T-helper 2 cell (primary cell): ENCODE measurements around the gene GTSE1.
"Not testable (repeated sequence)": the region's sequence is repeated elsewhere in the genome, so short reads cannot be mapped to it uniquely, and the experiment has no call there.

Experiments used
- DNase-seq, 5 experiments: peaks; one replicate each; pipeline versions ENCODE4 v3.0.0 to v3.0.0-alpha.2; 2012 to 2022
- total RNA-seq, 2 donors: gene quantifications; one replicate each; lab custom pipeline; 2026; lab: John Stamatoyannopoulos, UW

Gene GTSE1, protein sequence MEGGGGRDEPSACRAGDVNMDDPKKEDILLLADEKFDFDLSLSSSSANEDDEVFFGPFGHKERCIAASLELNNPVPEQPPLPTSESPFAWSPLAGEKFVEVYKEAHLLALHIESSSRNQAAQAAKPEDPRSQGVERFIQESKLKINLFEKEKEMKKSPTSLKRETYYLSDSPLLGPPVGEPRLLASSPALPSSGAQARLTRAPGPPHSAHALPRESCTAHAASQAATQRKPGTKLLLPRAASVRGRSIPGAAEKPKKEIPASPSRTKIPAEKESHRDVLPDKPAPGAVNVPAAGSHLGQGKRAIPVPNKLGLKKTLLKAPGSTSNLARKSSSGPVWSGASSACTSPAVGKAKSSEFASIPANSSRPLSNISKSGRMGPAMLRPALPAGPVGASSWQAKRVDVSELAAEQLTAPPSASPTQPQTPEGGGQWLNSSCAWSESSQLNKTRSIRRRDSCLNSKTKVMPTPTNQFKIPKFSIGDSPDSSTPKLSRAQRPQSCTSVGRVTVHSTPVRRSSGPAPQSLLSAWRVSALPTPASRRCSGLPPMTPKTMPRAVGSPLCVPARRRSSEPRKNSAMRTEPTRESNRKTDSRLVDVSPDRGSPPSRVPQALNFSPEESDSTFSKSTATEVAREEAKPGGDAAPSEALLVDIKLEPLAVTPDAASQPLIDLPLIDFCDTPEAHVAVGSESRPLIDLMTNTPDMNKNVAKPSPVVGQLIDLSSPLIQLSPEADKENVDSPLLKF
- 0.62 to 2.0 reads per million in 2 donors for total RNA-seq

DNA sequence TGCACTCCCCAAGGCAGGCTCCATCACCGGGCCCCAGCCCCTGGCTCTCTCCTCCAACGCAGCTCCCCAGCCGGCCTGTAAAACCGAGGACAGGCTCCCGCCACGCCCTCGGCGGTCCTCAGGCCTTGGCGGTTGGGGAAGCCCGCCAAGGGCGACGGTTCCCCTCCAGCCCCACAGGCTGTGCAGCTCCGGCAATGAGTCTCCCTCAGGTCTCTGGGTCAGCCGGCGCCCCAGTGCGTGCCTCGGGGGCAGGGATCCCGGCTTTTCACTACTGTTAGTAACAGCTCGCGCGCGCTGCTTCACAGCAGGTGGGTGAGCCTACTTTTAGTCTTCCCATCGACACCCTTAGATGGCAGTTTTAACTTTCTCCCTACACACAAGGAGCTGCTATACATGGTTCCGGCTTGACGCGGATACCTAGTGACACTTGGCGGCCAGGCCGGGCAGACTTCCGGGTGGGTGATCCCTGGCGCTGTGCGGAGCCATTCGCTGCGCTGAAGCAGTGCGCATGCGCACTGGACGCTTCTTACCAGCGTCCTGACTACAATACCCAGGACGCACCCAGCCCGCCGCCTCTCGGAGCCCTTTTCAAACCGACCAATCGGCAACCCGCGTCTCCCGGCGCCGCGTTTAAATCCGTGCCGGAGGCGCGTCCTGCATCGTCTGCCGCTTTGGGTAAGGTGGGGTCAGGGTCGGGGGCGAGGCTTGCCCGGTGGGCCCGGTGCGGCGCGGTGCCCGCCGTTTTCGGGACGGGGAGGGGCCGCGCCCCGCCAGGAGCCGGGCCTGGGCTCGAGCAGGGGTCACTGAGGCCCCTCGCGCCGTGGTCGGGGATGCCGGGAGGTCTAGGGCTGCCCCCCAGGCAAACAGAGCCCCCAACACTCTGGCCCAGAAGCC, at the start of gene GTSE1:
Gene GTSE1, plus strand, starts transcription at position 614 of the 894 bp plus-strand sequence. CDS start 531 bp downstream, outside the sequence.
- peak; percentile 94 to 99 (median 96) for DNase-seq

DNA sequence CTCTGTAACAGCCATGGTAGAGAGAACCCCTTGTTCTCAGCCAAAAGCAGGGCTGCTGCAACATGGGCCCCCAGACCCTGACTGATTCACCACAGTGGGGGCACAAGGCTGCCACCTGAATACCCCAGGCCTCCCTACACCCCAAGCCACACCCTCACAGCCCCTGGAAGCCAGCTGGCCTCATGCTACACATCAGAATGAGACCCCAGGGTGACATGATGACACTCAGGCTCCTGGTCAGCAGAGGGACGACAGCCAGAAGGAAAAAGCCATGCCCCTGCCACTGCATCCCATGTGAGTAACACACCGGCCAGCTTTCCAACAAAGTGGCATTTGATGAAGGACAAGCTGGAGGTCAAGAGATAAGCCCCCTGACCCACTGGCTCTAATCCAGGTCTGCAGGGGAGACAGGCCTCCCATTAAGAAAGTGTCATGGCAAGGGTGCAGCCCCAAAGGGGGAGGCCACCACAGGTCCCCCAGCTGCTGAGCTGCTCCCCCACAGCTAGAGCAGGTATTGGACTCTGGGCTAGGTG, 49.2 kb upstream of the GTSE1 start:
- no peak for DNase-seq

DNA sequence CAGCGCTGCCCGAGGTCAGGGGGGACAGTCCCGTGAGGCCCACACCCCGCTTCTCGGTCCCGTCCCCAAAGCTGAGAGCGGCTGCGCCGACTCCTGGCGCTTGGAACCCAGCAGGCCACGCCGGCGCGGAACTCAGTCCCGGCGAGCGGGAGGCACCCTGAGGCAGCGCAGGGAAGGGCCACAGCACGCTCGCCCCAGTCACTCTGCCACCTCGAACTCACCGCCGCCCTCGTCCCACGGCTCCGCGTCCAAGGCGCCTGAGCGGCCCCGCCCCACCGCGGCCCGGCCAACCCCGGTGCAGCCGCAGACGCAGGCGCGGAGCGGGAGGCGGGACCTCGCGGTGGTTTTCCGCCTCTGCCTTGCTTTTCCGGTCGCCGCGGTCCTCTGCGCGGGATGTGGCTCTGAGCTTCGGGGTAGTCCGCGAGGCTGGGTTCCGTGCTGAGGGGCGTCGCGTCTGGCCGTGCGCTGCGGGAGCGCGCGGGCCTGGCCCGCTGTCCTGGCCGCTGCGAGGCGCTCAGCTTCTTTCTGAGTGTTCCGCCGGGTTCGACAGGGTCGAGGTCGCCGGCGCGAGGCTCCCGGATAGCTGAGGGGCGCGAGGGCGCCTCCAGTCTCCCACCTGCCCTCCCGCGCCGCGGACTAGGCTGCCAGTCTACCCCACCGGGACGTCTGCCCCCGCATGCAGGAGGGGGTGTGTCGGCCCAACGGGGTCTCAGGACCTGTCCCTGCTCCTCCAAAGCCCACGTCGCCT, 46.5 kb upstream of the GTSE1 start, which contains the start of gene CDPF1:
Gene CDPF1, minus strand, starts transcription at position 259 of the 748 bp plus-strand sequence. CDS start 2,009 bp downstream, outside the sequence.
- DNase-seq, result peak; percentile 78 to 94 (median 87)

DNA sequence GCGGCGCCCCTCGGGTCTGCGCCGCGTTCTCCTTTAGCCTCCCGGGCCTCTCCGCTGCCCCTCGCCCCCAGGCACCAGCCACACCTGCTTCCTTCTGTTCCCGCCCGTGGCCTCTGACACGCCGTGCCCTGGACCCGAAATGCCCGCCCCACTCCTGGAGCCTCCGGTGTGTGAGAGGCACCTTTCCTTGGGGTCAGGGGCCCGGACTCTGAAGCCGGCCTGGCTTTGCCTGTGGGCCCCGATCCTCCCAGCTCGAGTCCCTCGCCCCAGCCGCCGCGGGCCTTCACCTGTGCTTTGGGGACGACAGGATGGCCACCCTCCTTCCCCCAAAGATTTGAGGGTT, 45.9 kb upstream of the GTSE1 start:
- DNase-seq, result peak in 1 of 5 experiments; percentile 22

DNA sequence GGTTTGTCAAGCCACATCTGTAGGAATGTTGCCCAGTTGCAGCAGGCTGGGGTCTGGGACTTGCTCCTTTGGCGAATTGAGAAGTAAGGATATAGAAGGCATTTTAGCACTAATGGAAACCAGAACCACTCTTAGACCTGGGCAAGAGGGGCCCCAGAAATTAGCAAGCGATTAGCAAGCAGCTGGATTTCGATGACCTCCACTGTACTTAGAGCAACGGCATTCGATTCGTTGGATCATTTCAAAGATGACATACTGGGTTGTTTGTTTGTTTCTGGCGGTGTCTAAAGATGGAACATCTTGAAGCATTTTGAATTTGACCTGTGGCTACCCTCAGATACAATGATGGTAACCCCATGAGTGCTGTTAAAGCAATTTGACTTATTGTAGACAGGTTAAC, 45.4 kb upstream of the GTSE1 start:
- peak in 1 of 5 experiments; percentile 38 for DNase-seq

DNA sequence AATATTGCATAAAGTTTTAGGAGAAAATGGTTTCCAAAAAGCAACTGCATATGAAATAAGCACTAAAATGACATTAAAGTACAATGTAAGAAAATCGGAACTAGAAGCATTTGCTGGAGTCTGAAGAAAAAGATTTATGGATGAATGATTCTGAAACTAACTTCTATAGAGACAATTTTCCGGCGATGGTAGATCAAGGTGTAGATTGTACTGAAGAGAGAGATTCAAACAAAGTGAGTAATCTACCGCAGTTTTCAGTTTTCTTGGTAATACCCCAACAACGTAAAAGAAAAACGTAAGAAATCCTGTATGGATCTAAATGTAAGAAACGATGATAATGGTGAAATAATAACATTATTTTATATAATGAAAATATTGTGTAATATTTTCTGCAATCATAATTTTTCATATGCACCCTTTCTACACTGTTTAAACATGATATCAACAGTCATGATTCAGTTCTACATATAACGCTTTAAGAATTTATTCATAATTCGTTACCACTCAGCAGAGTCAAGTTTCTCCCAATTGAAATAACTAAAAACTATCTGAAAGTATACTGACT, 44.8 kb upstream of the GTSE1 start:
- DNase-seq, result peak in 1 of 5 experiments; percentile 89

DNA sequence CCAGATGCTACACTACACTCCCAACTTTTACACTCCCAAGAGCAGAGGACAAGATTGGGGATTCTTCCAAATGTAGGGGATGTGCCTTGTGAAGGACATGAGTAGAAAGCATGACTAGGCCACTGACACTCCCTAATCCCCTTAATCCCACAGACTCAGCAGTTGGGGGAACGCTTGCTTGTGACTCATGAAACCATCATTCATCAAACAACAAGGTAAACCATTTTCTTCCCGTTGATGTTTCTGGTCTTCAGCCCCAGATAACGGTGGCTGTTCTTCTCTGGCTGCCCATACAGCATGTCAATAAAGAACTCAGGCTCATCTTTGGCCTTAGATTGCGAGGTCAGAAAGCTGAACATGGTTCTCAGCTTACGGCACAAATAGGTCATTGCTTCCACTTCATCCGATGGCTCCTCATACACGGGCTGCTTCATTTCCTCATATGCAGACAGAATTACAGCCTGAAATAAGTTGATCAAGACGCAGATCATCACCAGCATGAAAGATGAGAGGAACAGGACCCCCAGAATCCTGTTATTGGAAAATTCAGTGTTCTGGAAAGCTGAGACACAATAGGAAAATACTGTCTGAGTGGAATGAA, 40.2 kb upstream of the GTSE1 start:
- DNase-seq, result no peak

DNA sequence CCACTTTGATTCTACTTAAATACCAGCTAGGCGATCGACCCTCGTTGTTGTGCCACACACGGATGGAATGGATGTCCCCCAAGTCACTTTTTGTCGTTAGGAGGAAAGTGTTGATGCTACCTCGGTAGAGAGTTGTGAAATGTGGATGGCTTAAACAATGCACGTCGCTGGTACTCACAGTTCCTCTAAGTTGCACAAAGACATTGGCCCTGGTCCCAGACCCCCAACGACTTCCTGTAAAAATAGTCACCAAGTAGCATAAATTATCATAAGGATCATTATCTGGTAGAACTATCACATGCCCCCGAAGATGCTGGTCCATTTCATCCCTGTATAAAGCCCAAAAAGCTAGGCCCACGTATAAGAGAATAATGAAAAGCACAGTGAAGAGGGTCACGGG, 37.3 kb upstream of the GTSE1 start:
- no peak for DNase-seq

DNA sequence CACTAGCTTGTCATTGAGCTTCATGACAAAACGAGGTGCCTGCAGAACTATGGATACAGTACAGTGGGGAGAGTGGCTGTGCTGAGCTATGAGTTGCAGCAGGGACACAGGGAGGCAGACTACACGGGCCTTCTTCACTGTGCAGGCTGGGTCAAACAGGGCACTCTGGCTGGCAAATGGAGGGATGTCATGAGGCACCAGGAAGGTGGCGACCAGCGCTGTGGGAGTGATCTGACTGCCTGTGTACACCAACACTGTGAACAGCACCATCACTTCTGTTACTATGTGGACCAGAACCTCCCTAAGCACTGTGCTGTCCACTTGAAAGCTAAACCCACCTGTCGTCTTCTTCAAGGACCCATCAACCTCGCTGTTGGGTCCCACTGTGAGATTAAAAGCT, 36.6 kb upstream of the GTSE1 start:
- DNase-seq, result no peak

DNA sequence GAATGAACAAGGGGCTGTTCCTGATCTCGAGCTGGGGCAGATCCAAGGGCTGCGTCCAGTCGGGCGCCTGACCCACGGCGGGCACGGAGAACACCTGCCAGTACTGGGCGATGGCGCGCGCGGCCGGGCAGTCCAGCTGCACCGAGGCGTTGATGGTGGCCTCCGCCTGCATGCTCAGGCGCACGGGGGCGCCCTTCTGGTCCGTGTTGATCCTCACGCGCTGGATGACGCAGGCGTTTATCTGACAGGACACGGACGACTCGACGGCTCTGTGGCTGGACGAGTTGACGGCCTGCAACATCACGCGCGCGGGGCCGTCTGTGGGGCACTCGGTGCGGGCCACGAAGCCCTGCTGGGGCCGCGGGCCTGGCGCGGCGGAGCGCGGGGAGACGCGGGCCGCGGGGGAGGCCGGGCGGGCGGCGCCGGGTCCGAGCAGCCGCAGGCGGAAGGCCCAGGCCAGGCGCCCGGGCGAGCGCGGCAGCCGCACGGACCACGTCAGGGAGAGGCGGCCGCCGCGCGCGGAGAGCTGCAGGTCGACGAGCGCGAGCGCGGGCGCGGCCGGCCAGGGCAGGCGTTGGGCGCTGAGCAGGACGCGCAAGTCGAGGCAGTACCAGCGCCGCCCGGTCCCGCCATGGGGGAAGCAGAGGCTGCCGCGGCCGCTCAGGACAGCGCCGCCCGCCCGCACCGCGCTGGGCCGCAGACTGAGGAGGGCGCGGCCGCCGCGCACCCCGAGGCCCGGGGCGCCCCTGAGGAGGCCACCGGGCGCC, 34.0 kb upstream of the GTSE1 start:
- peak in 2 of 5 experiments; percentile 26 to 57 for DNase-seq

DNA sequence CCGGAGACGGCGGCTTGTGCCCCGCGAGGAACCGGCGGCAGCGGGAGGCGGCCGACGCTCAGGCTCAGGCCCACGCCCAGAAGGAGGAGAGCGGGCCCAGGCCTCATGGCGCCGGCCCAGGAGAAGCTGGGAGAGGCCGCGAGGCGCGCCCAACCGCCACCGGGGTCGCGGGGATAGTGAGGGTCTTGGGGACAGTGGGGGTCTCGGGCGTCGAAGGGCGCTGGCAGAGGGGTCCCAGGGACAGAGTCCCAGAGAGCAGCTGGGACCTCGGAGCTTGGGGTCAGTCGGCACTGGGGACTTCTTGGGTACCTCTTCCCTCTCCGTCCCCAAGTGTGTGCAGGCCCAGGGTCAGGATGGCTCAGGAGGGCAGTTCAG, 33.5 kb upstream of the GTSE1 start, which contains the start of gene PKDREJ:
Gene PKDREJ, minus strand, starts transcription at position 128 of the 375 bp plus-strand sequence. Its CDS starts 21 bp downstream, at position 107.
- DNase-seq, result no peak

DNA sequence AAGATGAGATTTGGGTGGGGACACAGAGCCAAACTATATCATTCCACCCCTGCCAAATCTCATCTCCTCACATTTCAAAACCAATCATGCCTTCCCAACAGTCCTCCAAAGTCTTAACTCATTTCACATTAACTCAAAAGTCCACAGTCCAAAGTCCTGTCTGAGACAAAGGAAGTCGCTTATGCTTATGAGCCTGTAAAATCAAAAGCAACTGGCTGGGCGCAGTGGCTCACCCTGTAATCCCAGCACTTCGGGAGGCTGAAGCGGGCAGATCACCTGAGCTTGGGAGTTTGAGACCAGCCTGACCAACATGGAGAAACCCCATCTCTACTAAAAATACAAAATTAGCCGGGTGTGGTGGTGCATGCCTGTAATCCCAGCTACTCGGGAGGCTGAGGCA, 32.1 kb upstream of the GTSE1 start:
- DNase-seq, result not testable (repeated sequence)

DNA sequence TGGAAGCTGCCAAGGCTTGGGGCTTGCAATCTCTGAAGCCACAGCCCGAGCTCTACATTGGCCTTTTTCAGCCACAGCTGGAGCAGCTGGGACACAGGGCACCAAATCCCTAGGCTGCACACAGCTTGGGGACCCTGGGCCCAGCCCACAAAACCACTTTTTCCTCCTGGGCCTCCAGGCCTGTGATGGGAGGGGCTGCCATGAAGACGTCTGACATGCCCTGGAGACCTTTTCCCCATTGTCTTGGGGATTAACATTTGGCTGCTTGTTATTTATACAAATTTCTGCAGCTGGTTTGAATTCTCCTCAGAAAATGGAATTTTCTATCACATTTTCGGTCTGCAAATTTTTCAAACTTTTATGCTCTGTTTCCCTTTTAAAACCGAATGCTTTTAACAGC, 31.0 kb upstream of the GTSE1 start:
- DNase-seq, result not testable (repeated sequence)

DNA sequence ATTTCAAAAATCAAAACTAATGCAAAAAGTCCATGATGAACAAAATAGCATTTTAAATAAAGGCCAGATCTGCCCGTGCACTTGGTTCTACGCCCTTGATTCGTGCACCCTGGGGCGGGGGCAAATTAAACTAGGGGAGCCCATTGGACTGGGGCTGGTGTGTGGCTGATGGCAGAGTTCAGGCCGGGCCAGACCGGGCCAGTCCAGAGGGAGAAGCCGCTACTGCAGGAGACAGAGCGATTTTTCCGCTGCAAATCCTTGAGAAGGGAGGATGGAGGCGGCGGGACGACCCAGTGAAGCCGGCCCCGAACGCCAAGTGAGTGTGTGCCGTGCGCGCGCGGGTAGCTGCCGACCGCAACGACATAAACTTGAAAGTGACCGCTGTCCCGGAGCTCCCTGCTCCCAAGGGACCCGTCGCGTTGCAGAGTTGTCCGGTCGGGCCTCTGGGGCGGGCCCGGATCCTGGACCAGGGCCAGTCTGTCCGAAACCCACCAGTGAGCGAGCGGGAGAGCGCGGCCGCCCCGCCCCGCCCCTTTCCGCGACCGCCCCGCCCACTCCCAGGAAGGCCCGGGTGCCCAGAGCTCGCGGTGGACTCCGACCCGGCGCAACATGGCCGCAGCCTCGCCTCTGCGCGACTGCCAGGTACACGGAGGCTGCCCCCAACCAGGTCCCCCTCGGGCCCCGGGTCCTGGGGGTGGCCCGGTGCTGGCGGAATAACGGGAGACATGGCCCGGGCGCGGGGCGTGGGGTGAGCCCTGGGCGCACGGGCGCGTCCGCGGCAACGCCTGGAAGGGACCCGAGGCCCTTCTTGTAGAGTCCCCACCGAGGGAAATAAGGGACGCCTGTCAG, 29.0 kb upstream of the GTSE1 start, which contains the start of gene TTC38:
Gene TTC38, plus strand, starts transcription at position 578 of the 849 bp plus-strand sequence. Its CDS starts 32 bp downstream, at position 610.
- DNase-seq, result peak; percentile 26 to 52 (median 33)

DNA sequence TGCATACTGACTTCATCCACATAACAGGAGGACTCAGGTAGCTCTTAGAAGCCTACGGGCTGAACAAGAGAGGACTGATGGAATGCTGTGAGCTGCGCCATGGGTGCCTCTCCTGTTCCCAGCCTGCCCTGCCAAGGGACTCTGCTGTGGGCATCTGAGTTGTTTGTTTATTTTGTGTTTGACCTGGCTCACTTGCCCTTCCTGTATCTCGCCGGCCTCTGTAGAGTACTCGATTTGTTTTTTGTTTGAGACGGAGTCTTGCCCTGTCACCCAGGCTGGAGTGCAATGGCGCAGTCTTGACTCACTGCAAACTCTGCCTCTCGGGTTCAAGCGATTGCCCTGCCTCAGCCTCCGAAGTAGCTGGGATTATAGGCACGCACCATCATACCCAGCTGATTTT, 27.1 kb upstream of the GTSE1 start:
- DNase-seq, result no peak

DNA sequence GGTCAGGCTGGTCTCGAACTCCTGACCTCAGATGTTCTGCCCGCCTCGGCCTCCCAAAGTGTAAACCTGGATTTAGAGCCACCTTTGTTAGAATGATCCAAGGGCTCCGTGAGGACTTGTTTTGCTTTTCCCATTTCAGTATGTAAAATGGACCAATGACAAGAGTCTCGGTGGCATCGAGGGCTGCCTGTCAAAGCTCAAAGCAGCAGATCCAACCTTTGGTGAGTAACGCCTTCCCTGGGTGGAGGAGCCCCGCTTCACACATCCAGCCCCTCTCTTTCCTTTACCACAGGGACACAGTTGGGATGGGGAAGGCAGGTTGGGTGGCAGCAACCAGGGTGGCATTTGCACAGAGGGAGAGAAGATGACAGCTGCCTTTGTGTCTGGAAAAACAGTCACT, 24.5 kb upstream of the GTSE1 start:
- DNase-seq, result no peak

DNA sequence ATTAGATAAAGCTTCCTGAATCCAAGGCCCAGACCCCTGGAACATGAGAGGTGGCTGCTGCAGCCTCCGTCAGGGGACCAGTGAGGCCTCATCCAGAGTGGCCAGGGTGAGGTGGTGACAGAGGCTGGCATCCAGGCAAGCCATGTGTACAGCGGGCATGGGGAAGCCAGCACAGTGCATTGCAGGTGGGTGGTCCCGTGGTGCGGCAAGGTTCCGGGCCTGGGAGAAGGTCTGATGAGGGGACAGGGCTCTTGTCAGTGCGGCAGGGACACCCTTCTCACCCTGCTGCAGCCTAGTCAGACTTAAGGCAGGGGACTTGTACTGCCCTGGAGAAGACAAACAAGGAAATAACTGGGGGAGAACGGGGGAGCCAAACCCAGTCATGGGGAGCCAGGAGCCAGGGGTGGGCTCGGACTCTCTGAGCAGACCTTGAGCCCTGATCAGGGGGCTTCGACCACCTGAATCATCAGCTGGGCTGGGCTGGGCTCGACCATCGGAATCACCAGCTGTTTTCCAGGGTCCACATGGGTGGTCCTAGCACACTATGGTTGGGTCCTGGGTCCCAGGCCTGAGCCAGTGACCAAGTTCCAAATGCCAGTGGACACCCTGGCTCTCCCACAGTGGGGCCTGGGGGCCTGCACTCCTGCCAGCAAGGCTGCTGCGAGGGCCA, 23.8 kb upstream of the GTSE1 start:
- no peak for DNase-seq
